GM21825 (cell line): ENCODE results near the gene PATE4.

Experiments
- ATAC-seq: cut with Tn5 transposase; IDR thresholded peaks from one replicate; pipeline ENCODE4 v1.9.1; 2021; ENCODE audit warnings: mild to moderate bottlenecking, moderate library complexity; ENCODE audit not compliant: unreplicated experiment

Gene PATE4

DNA sequence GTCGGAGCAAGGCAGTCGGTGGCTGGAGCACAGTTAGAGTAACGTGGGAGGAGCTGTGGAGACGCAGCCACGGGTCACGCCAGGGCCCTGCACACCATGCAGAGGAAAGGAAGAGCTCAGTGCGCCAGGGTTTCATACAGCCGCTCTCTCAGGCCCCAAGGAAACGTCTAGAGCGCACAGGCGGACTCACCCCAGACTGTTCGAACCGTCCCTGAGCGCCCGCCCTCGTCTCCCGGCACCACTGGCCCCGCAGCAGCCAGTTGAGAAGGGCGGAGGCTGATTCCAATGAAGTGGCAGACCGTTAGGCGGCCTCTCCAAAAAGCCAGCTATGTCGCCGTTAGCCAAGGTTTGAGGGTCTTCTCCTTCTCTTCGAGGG is 53.9 kb downstream of the PATE4 start:
- ATAC-seq = peak; percentile 24

GRCh38 chr11:125887373-125888324 is 54.5 kb downstream of the PATE4 start, which contains the start of gene HYLS1:
HYLS1 (plus strand) TSS chr11:125887668; CDS start chr11:125899369, 11,701 bp downstream.
- ATAC-seq = peak; percentile 85
